Pancreas (tissue), 10 donors: Measurements from ENCODE around the gene CSF1. TPM values are rescaled to one million over a fixed set of nuclear protein-coding genes. Genes with fewer than 3 reads are reported as not detected.
"Not testable (repeated sequence)": the region's sequence is repeated elsewhere in the genome, so short reads cannot be mapped to it uniquely, and the experiment has no call there.

ENCODE experiments used
- ATAC-seq, 4 donors: fragments of 200-7000 bp; cut with Tn5 transposase; one replicate each; pipeline versions ENCODE4 v1.8.0 to v1.9.1; 2020; ENCODE audit warnings: mild to moderate bottlenecking in 4 of 4, moderate library complexity in 4 of 4
- DNase-seq, 6 donors: peaks; one replicate each; pipeline ENCODE4 v3.0.0-alpha.2; 2020
- FAIRE-seq: peaks from 2 replicates; lab custom pipeline; 2012; peaks lifted over from hg19 to GRCh38; lab: Jason Lieb, UNC
- H3K27ac ChIP-seq, 4 donors: fragments of 200-600 bp; sonication (generic); 1 replicate in 3 of 4; 2 replicates in 1 of 4; pipeline versions ENCODE4 v1.5.0 to v1.8.0; 2020
- H3K27me3 ChIP-seq, 4 donors: fragments of 200-600 bp; one replicate each; pipeline ENCODE4 v1.8.0; 2021
- H3K36me3 ChIP-seq, 3 donors: fragments of 200-600 bp; sonication (generic) in 1 of 3; one replicate each; pipeline versions ENCODE4 v1.5.0 to v1.8.0; 2020 to 2021
- H3K4me1 ChIP-seq, 3 donors: fragments of 200-600 bp; one replicate each; pipeline ENCODE4 v1.8.0; 2021
- H3K4me3 ChIP-seq, 4 donors: fragments of 200-600 bp; sonication (generic) in 2 of 4; one replicate each; pipeline versions ENCODE4 v1.5.0 to v1.8.0; 2020 to 2021
- H3K9me3 ChIP-seq, 4 donors: fragments of 200-600 bp; one replicate each; pipeline ENCODE4 v1.8.0; 2021
- WGBS, 2 donors: extraction: QIAGEN DNeasy Blood & Tissue Kit; methylation state at CpG; one replicate each; pipeline ENCODE4 v1.1.7; 2013; 5-methylcytosine and 5-hydroxymethylcytosine counted together
- intact Hi-C, 3 donors: fragments of 100-400 bp; cut with DNase I; formaldehyde crosslinking; loops; one replicate each; pipeline versions ENCODE4 v1.11.1 to v1.14.2; 2022
- polyA plus RNA-seq, 2 donors: library from polyadenylated mRNA; stranded (reverse); fragments of 200-250 nt; gene quantifications; one replicate each; pipeline ENCODE4 v1.2.3, GENCODE V29; 2013
- total RNA-seq, 6 donors: library from RNA; stranded (reverse); fragmentation: NEBNext Ultra II Directional in 4 of 6; extraction: Animal tissue kit (Norgen Biotek cat#: 25700) in 4 of 6; gene quantifications; one replicate each; pipeline versions ENCODE4 v1.2.1 to v1.2.4, GENCODE V29; 2021 to 2023
- TF ChIP-seq, protein P1 (sequence below), 4 donors: fragments of 200-600 bp; sonication (generic) in 3 of 4; IDR thresholded peaks; one replicate each; pipeline versions ENCODE4 v1.5.0 to v1.8.0; 2021; ENCODE audit warnings: antibody characterized with exemption in 4 of 4
- donor health status: healthy with polysubstance abuse.
- donor health status: DM: no; HTN: no; CAD: no; lungs with moderate emphysema.
- donor health status: DM: no; HTN: no; CAD: no.
- donor health status: control.
- donor health status: control.
- donor health status: Bipolar disorder and iron deficiency.
- donor health status: DM: yes; HTN: yes; CAD: no.
- donor health status: DM: no; HTN: no; CAD: no.
- donor health status: DM: no; HTN: no; CAD: no.
- donor health status: DM: yes; HTN: yes; CAD: no.

Gene CSF1, protein sequence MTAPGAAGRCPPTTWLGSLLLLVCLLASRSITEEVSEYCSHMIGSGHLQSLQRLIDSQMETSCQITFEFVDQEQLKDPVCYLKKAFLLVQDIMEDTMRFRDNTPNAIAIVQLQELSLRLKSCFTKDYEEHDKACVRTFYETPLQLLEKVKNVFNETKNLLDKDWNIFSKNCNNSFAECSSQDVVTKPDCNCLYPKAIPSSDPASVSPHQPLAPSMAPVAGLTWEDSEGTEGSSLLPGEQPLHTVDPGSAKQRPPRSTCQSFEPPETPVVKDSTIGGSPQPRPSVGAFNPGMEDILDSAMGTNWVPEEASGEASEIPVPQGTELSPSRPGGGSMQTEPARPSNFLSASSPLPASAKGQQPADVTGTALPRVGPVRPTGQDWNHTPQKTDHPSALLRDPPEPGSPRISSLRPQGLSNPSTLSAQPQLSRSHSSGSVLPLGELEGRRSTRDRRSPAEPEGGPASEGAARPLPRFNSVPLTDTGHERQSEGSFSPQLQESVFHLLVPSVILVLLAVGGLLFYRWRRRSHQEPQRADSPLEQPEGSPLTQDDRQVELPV
- total RNA-seq (10 to 100 TPM in 4 of 6 donors, 1 to 10 TPM in 2; 6.7 to 38.3 (median 13.4) TPM), polyA plus RNA-seq (10 to 100 TPM; 15.5 to 16.5 TPM)

DNA sequence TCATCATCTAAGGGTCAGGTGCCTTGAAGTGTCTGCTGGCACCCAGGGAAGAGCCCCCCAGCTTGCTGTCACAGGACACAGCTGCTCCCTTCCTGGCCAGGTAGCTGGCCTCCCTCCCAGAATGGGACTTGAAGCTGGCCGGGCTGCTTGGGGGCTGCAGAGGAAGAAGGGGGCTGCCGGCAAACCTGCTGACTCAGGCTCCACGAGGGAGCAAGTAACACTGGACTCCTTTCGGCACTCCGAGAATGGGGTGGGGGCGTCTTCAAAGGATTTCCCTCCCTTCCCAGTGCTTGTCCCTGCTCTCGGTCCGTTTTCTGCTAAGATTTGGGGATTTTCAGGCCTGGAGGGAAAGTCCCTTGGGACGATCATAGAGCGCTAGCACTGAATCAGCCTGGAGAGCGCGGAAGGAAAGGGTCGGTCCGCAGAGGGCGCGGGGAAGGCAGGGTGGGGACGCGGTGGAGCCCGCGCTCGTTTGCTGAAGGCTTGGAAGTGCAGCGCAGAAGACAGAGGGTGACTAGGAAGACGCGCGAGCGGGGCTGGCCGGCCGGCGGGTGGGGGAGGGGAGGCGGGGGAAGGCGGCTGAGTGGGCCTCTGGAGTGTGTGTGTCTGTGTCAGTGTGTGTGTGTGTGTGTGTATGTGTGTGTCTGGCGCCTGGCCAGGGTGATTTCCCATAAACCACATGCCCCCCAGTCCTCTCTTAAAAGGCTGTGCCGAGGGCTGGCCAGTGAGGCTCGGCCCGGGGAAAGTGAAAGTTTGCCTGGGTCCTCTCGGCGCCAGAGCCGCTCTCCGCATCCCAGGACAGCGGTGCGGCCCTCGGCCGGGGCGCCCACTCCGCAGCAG is at the start of gene CSF1:
TSS of gene CSF1 (plus strand) at position 727 of the 840 bp plus-strand sequence. CDS start 175 bp downstream, outside the sequence.
- H3K4me1 ChIP-seq: peaks cover 0 to 6% (median 0%) of the 10 kb centered on the region in 3 donors
- peak within 1 kb of the TSS; percentile 33 to 70 (median 56) for H3K4me3 ChIP-seq
- ATAC-seq (peak; percentile 63 to 76 (median 73)), DNase-seq (peak; percentile 65 to 88 (median 72)), FAIRE-seq (no peak)
- H3K9me3 ChIP-seq: no peaks in the 10 kb centered on the region
- TF ChIP-seq, protein P1, sequence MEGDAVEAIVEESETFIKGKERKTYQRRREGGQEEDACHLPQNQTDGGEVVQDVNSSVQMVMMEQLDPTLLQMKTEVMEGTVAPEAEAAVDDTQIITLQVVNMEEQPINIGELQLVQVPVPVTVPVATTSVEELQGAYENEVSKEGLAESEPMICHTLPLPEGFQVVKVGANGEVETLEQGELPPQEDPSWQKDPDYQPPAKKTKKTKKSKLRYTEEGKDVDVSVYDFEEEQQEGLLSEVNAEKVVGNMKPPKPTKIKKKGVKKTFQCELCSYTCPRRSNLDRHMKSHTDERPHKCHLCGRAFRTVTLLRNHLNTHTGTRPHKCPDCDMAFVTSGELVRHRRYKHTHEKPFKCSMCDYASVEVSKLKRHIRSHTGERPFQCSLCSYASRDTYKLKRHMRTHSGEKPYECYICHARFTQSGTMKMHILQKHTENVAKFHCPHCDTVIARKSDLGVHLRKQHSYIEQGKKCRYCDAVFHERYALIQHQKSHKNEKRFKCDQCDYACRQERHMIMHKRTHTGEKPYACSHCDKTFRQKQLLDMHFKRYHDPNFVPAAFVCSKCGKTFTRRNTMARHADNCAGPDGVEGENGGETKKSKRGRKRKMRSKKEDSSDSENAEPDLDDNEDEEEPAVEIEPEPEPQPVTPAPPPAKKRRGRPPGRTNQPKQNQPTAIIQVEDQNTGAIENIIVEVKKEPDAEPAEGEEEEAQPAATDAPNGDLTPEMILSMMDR (IDR thresholded peaks at IDR 0.05): no peak
- 11 to 12% methylated on average over 42 to 45 of the region's 45 CpGs for WGBS, 2 donors
- no peaks in the 10 kb centered on the region for H3K27me3 ChIP-seq
- H3K36me3 ChIP-seq: no peaks in the 10 kb centered on the region
- intact Hi-C loops: no loop called here
- peak within 1 kb of the TSS; percentile 13 to 59 (median 40) for H3K27ac ChIP-seq

DNA sequence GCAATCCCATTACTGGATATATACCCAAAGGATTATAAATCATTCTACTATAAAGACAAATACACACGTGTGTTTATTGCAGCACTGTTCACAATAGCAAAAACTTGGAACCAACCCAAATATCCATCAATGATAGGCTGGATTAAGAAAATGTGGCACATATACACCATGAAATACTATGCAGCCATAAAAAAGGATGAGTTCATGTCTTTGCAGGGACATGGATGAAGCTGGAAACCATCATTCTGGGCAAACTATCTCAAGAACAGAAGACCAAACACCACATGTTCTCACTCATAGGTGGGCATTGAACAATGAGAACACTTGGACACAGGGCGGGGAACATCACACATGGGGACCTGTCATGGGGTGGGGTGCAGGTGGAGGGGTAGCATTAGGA is 49.0 kb upstream of the CSF1 start:
- H3K27me3 ChIP-seq, FAIRE-seq, DNase-seq, H3K27ac ChIP-seq, H3K4me1 ChIP-seq, H3K4me3 ChIP-seq, intact Hi-C loops, H3K9me3 ChIP-seq, ATAC-seq, H3K36me3 ChIP-seq: not testable (repeated sequence)
- 75 to 89% methylated on average over 2 of the region's 2 CpGs for WGBS, 2 donors

DNA sequence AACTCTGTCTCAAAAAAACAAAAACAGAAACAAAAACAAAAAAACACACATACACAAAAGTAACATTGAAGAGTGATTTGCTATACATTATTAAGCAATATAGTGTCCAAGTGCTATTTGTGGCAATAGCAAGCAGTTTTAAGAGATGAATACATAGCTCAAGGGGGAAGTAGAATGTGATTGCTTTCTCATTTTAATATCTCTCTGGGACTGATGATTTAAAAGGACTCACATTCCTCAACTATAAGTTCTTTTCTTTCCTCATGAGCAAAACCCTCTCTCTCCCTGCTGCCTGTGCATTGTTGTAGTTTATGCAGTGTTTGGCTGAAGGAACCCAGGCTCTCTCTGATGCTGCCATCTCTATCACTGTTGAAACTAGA is 47.0 kb upstream of the CSF1 start:
- H3K36me3 ChIP-seq: no peaks in the 10 kb centered on the region
- DNase-seq (no peak), ATAC-seq (no peak), FAIRE-seq (no peak)
- intact Hi-C loops: no loop called here
- no peak overlapping the region for H3K27ac ChIP-seq
- H3K4me1 ChIP-seq: no peaks in the 10 kb centered on the region
- H3K4me3 ChIP-seq: no peak overlapping the region
- H3K9me3 ChIP-seq: no peaks in the 10 kb centered on the region
- no peaks in the 10 kb centered on the region for H3K27me3 ChIP-seq
- TF ChIP-seq, protein P1 (IDR thresholded peaks at IDR 0.05): no peak

DNA sequence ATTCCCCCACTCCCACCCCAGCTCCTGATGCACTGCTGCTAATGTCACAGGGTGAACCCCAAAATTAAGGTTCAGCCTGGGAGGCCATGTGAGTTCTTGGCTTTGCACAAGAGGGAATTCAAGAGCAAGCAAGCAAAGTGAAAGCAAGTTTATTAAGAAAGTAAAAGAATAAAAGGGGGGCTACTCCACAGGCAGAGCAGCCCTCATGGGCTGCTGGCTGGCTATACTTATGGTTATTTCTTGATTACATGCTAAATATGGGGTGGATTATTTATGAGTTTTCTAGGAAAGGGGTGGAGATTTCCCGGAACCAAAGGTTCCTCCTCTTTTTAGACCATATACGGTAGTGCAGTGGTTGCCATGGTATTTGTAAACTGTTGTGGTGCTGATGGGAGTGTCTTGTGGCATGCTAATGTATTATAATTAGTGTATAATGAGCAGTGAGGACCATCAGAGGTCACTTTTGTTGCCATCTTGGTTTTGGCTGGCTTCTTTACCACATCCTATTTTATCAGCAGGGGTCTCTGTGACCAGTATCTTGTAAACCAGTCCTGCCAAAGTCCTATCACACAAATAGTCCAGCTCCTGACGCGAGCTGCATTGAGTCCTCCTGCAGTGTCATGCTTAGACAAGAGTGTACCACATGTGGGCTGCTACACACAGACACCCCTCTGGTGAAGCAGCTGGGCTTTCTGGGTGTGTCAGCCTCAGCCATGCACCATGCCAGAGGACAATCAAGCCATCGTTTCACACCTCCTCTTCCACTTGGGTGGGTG is 46.4 kb upstream of the CSF1 start:
- Histone ChIP-seq H3K9me3 (no peaks in the 10 kb centered on the region), H3K4me1 (no peaks in the 10 kb centered on the region), H3K27ac (no peak overlapping the region), H3K4me3 (no peak overlapping the region), H3K27me3 (no peaks in the 10 kb centered on the region), H3K36me3 (no peaks in the 10 kb centered on the region)
- DNase-seq (no peak), ATAC-seq (peak in 2 of 4 donors; percentile 39 to 52), FAIRE-seq (no peak)
- TF ChIP-seq, protein P1 (IDR thresholded peaks at IDR 0.05): no peak
- 61 to 72% methylated on average over 5 of the region's 5 CpGs for WGBS, 2 donors
- intact Hi-C loops: no loop called here
